B cell (primary cell): ENCODE data around the gene SMCR8. TPM values are rescaled to one million over a fixed set of nuclear protein-coding genes. Genes with fewer than 3 reads are reported as not detected.

Experiments used
- ATAC-seq: fragments of 200-7000 bp; cut with Tn5 transposase; one replicate; pipeline ENCODE4 v1.10.0; 2021; ENCODE audit warnings: low read depth, mild to moderate bottlenecking, moderate number of reproducible peaks, moderate library complexity
- CTCF ChIA-PET: fragments of 350-600 bp; sonication (Branson Sonifier 250); formaldehyde crosslinking; loops from one replicate; lab custom pipeline; 2021; ENCODE audit warnings: antibody characterized with exemption, inconsistent platforms; lab: Charles Lee
- POLR2A ChIA-PET: fragments of 350-600 bp; sonication (Branson Sonifier 250); formaldehyde crosslinking; loops from one replicate; lab custom pipeline; 2021; ENCODE audit warnings: antibody characterized with exemption; lab: Charles Lee
- DNase-seq: peaks from one replicate; pipeline ENCODE4 v3.0.0; 2013
- H2AFZ ChIP-seq: 2 replicates; pipeline ENCODE4 v1.6.1; 2012; ENCODE audit warnings: mild to moderate bottlenecking, low read depth, low read length; ENCODE audit not compliant: insufficient read depth, poor library complexity, severe bottlenecking
- H3K27ac ChIP-seq, 2 donors: 1 replicate in 1 of 2; 2 replicates in 1 of 2; pipeline ENCODE4 v1.5.1; 2012 to 2013; ENCODE audit warnings: low read length in 2 of 2, mild to moderate bottlenecking in 2 of 2, moderate library complexity in 1 of 2
- H3K27me3 ChIP-seq, 4 experiments: fragments of 200-600 bp in 1 of 4; sonication (generic) in 1 of 4; replicated peaks in 1 of 4; 1 replicate in 2 of 4; 2 replicates in 2 of 4; pipeline versions ENCODE4 v1.6.1 to v1.7.0; 2013 to 2016; ENCODE audit warnings: low read length in 3 of 4, mild to moderate bottlenecking in 2 of 4, mixed read lengths in 1 of 4, moderate library complexity in 1 of 4; ENCODE audit not compliant: insufficient read depth in 4 of 4, control insufficient read depth in 3 of 4; ENCODE audit errors: control extremely low read depth in 1 of 4
- H3K36me3 ChIP-seq, 2 experiments: replicated peaks in 1 of 2; 1 replicate in 1 of 2; 2 replicates in 1 of 2; pipeline versions ENCODE4 v1.6.1 to v1.7.1; 2013; ENCODE audit warnings: low read length in 1 of 2; ENCODE audit not compliant: insufficient read depth in 2 of 2, control insufficient read depth in 1 of 2; ENCODE audit errors: control extremely low read depth in 1 of 2, extremely low read depth in 1 of 2
- H3K4me1 ChIP-seq, 2 donors: fragments of 200-600 bp in 1 of 2; sonication (generic) in 1 of 2; 1 replicate in 1 of 2; 2 replicates in 1 of 2; pipeline versions ENCODE4 v1.5.1 to v1.6.1; 2013 to 2017; ENCODE audit warnings: low read length in 2 of 2; ENCODE audit not compliant: control insufficient read depth in 2 of 2, insufficient read depth in 2 of 2
- H3K4me2 ChIP-seq: replicated peaks from 2 replicates; pipeline ENCODE3; 2012; ENCODE audit warnings: mild to moderate bottlenecking, low read depth, low read length; ENCODE audit not compliant: poor library complexity, severe bottlenecking
- H3K4me3 ChIP-seq, 5 experiments: fragments of 200-600 bp in 1 of 5; sonication (generic) in 1 of 5; 1 replicate in 3 of 5; 2 replicates in 2 of 5; pipeline versions ENCODE4 v1.5.1 to v1.7.0; 2011 to 2016; ENCODE audit warnings: low read length in 4 of 5, mild to moderate bottlenecking in 4 of 5, low read depth in 2 of 5, control low read depth in 1 of 5, moderate library complexity in 1 of 5; ENCODE audit not compliant: insufficient read depth in 1 of 5; ENCODE audit errors: control extremely low read depth in 1 of 5, extremely low read depth in 1 of 5
- H3K79me2 ChIP-seq: fragments of 200-600 bp; sonication (generic); one replicate; pipeline ENCODE4 v1.6.0; 2016; ENCODE audit warnings: low read length; ENCODE audit not compliant: control insufficient read depth, insufficient read depth
- H3K9ac ChIP-seq: fragments of 200-600 bp; sonication (generic); 2 replicates; pipeline ENCODE4 v1.6.1; 2017; ENCODE audit warnings: mild to moderate bottlenecking, low read length, moderate library complexity
- H3K9me3 ChIP-seq, 3 donors: one replicate each; pipeline versions ENCODE4 v1.6.1 to v1.7.1; 2013; ENCODE audit warnings: low read length in 2 of 3; ENCODE audit not compliant: control insufficient read depth in 2 of 3, insufficient read depth in 1 of 3; ENCODE audit errors: control extremely low read depth in 1 of 3
- H4K20me1 ChIP-seq: 2 replicates; pipeline ENCODE4 v1.6.0; 2012; ENCODE audit warnings: mild to moderate bottlenecking, low read length; ENCODE audit not compliant: insufficient read depth, control insufficient read depth, poor library complexity, severe bottlenecking
- H3K27ac Mint-ChIP-seq: one replicate; pipeline ENCODE4 v1.8.0; 2021; ENCODE audit warnings: mixed read lengths
- H3K27me3 Mint-ChIP-seq: one replicate; pipeline ENCODE4 v1.8.0; 2021; ENCODE audit warnings: mixed read lengths
- H3K4me1 Mint-ChIP-seq: one replicate; pipeline ENCODE4 v1.8.0; 2021; ENCODE audit warnings: mixed read lengths
- H3K4me3 Mint-ChIP-seq: one replicate; pipeline ENCODE4 v1.8.0; 2021; ENCODE audit warnings: mixed read lengths
- H3K9me3 Mint-ChIP-seq: one replicate; pipeline ENCODE4 v1.8.0; 2022; ENCODE audit warnings: mixed read lengths; ENCODE audit not compliant: insufficient read depth
- CTCF ChIP-seq: fragments of 200-600 bp; IDR thresholded peaks from one replicate; pipeline ENCODE4 v1.8.0; 2022; ENCODE audit warnings: antibody characterized with exemption, mild to moderate bottlenecking
- EZH2 ChIP-seq: IDR thresholded peaks from 2 replicates; pipeline ENCODE4 v1.6.1; 2012; ENCODE audit warnings: borderline replicate concordance, low read depth, mild to moderate bottlenecking, moderate library complexity, low read length; ENCODE audit not compliant: insufficient read depth, poor library complexity, severe bottlenecking
- WGBS: methylation state at CpG from one replicate; pipeline ENCODE4 v1.1.5; 2013; ENCODE audit warnings: missing lambda C conversion rate; ENCODE audit not compliant: insufficient coverage; 5-methylcytosine and 5-hydroxymethylcytosine counted together
- intact Hi-C: fragments of 100-400 bp; cut with micrococcal nuclease; formaldehyde crosslinking; loops from one replicate; pipeline ENCODE4 v1.10.0; 2022
- polyA minus RNA-seq: library from RNA; depleted of rRNA, polyadenylated mRNA; stranded (reverse); fragments of >200 nt; gene quantifications from 2 replicates; pipeline ENCODE4 v1.2.3, GENCODE V29; 2012
- polyA plus RNA-seq: library from polyadenylated mRNA; depleted of rRNA; stranded (reverse); fragments of >200 nt; gene quantifications from 2 replicates; pipeline ENCODE4 v1.2.3, GENCODE V29; 2012
- total RNA-seq, 2 donors: library from RNA; stranded (reverse); fragments of 120-200 nt in 1 of 2; gene quantifications; 1 replicate in 1 of 2; 2 replicates in 1 of 2; pipeline versions ENCODE4 v1.2.3 to v1.2.4, GENCODE V29; 2013 to 2022

SMCR8 gene
- total RNA-seq = 47.3 and 48.0 TPM in 2 replicates
- total RNA-seq (2013) = 25.7 TPM
- 16.2 and 17.4 TPM in 2 replicates for polyA plus RNA-seq
- 38.0 and 55.2 TPM in 2 replicates for polyA minus RNA-seq

GRCh38 chr17:18314731-18315561 is at the start of gene SMCR8, which contains the start of gene TOP3A:
TSS of gene SMCR8 (plus strand) at chr17:18315293. CDS start at chr17:18315790, 497 bp downstream.
TSS of gene TOP3A (minus strand) at chr17:18314994. CDS start at chr17:18314778, 216 bp downstream.
- Mint-ChIP-seq H3K27me3 (no peaks in the 10 kb centered on the region), H3K27ac (peak within 1 kb of the TSS; percentile 98), H3K4me1 (peaks cover 74% of the 10 kb centered on the region), H3K4me3 (peak within 1 kb of the TSS; percentile 96), H3K9me3 (no peaks in the 10 kb centered on the region)
- peaks cover 0 to 38% of the 10 kb centered on the region in 2 experiments for H3K36me3 ChIP-seq
- ChIA-PET CTCF (interaction anchor here (0.5 kb wide), 1 partner anchor 29 kb away, joined by 4 read pairs; no protein-coding TSS in a partner anchor), POLR2A (interaction anchor here (0.6 to 1.3 kb wide), 6 partner anchors 46 to 284 kb away, joined by 3 to 4 read pairs (median 3); partner anchors contain the start of genes MIEF2 and SHMT1)
- peak within 1 kb of the TSS; percentile 91 for H2AFZ ChIP-seq
- H3K4me1 ChIP-seq = peaks cover 43 to 59% of the 10 kb centered on the region in 2 donors
- H3K79me2 ChIP-seq = peaks cover 87% of the 10 kb centered on the region
- WGBS = under 1% methylated on average over 78 of the region's 78 CpGs
- TF ChIP-seq EZH2 = no peak
- no peak for TF ChIP-seq CTCF
- H3K4me2 ChIP-seq = peak within 1 kb of the TSS; percentile 88
- no peaks in the 10 kb centered on the region for H3K27me3 ChIP-seq
- intact Hi-C loops = loop anchor here (1.0 kb wide), 5 partner anchors 10 to 132 kb away; partner anchors contain the start of genes ALKBH5, LLGL1, MIEF2 and SHMT1
- peaks cover 0 to 14% (median 0%) of the 10 kb centered on the region in 3 donors for H3K9me3 ChIP-seq
- peak; percentile 93 for ATAC-seq
- H4K20me1 ChIP-seq = peaks cover 64% of the 10 kb centered on the region
- peak within 1 kb of the TSS; percentile 74 to 98 (median 87) for H3K4me3 ChIP-seq
- peak within 1 kb of the TSS; percentile 91 to 99 for H3K27ac ChIP-seq
- H3K9ac ChIP-seq = peak within 1 kb of the TSS; percentile 92
- peak; percentile 96 for DNase-seq

GRCh38 chr17:18267366-18267765 is 47.7 kb upstream of the SMCR8 start:
- Mint-ChIP-seq H3K4me1 (no peaks in the 10 kb centered on the region), H3K27ac (no peak overlapping the region), H3K27me3 (no peaks in the 10 kb centered on the region), H3K9me3 (no peaks in the 10 kb centered on the region), H3K4me3 (no peak overlapping the region)
- ChIA-PET CTCF (no interaction called here), POLR2A (no interaction called here)
- TF ChIP-seq CTCF (no peak), EZH2 (no peak)
- 80% methylated on average over 10 of the region's 10 CpGs for WGBS
- no peak overlapping the region for H3K9ac ChIP-seq
- H3K4me2 ChIP-seq = no peak overlapping the region
- no peak overlapping the region for H3K27ac ChIP-seq
- no peak overlapping the region for H3K4me3 ChIP-seq
- ATAC-seq = no peak
- H2AFZ ChIP-seq = no peak overlapping the region
- H3K27me3 ChIP-seq = no peaks in the 10 kb centered on the region
- intact Hi-C loops = no loop called here
- H3K79me2 ChIP-seq = peaks cover 8% of the 10 kb centered on the region
- peaks cover 0 to 28% of the 10 kb centered on the region in 2 experiments for H3K36me3 ChIP-seq
- H4K20me1 ChIP-seq = no peaks in the 10 kb centered on the region
- DNase-seq = no peak
- H3K4me1 ChIP-seq = no peaks in the 10 kb centered on the region
- no peaks in the 10 kb centered on the region for H3K9me3 ChIP-seq
